RWPE2 (cell line): ENCODE measurements around the gene CD164L2.

Source experiments
- ATAC-seq: fragments of 200-7000 bp; cut with Tn5 transposase; 3 replicates; pipeline ENCODE4 v1.9.1; 2021; ENCODE audit warnings: low read depth
- DNase-seq: peaks from one replicate; pipeline ENCODE4 v3.0.0-alpha.2; 2020; ENCODE audit warnings: low spot score
- H3K27ac ChIP-seq: fragments of 450-650 bp; 2 replicates; pipeline ENCODE4 v1.5.1; 2017; ENCODE audit warnings: mild to moderate bottlenecking; ENCODE audit not compliant: poor library complexity, severe bottlenecking
- H3K27me3 ChIP-seq: fragments of 250-450 bp; sonication (Bioruptor Pico); 2 replicates; pipeline ENCODE4 v1.5.1; 2021; ENCODE audit warnings: mild to moderate bottlenecking, moderate library complexity; ENCODE audit not compliant: insufficient read depth, poor library complexity, severe bottlenecking
- H3K36me3 ChIP-seq: fragments of 250-450 bp; sonication (Bioruptor Pico); 2 replicates; pipeline ENCODE4 v1.5.1; 2020; ENCODE audit warnings: low read depth, mild to moderate bottlenecking, moderate library complexity
- H3K4me1 ChIP-seq: fragments of 250-450 bp; sonication (Bioruptor Pico); 2 replicates; pipeline ENCODE4 v1.5.1; 2021; ENCODE audit warnings: mild to moderate bottlenecking, moderate library complexity; ENCODE audit not compliant: insufficient read depth, poor library complexity, severe bottlenecking
- H3K4me3 ChIP-seq: fragments of 250-450 bp; sonication (Bioruptor Pico); 2 replicates; pipeline ENCODE4 v1.5.1; 2021; ENCODE audit warnings: mild to moderate bottlenecking, moderate library complexity; ENCODE audit not compliant: severe bottlenecking
- H3K9me3 ChIP-seq: fragments of 250-450 bp; sonication (Bioruptor Pico); 2 replicates; pipeline ENCODE4 v1.5.1; 2021; ENCODE audit warnings: mild to moderate bottlenecking, moderate library complexity; ENCODE audit not compliant: severe bottlenecking
- TF ChIP-seq, protein P1 (sequence below): fragments of 450-650 bp; IDR thresholded peaks from one replicate; pipeline ENCODE4 v1.5.1; 2017; ENCODE audit warnings: mild to moderate bottlenecking, moderate library complexity; ENCODE audit not compliant: poor library complexity, severe bottlenecking

The CD164L2 gene

DNA sequence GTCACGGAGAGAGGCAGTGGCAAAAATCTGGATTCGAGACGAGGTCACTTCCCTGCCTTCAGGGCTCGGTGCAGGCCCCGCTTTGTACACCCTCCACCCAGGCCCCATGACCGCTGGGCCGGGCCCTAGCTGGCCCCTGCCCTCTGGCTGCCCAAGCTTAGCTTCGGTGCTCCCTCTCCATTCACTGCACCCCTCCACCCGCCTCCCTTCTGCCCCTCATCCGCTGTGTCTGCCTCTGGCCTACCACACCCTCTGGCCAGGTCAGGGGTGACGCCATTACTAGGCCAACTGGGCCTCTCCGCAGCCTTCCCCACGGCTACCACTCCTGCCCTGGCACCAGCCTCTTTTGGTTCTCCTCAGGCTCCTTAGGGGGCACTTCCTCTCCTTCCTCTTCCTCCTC lies 528 bp upstream of the CD164L2 start:
- ATAC-seq (no peak), DNase-seq (no peak)
- Histone ChIP-seq H3K36me3 (no peaks in the 10 kb centered on the region), H3K9me3 (no peaks in the 10 kb centered on the region), H3K27ac (no peak overlapping the region), H3K27me3 (no peaks in the 10 kb centered on the region), H3K4me1 (no peaks in the 10 kb centered on the region), H3K4me3 (no peak overlapping the region)
- TF ChIP-seq, protein P1, sequence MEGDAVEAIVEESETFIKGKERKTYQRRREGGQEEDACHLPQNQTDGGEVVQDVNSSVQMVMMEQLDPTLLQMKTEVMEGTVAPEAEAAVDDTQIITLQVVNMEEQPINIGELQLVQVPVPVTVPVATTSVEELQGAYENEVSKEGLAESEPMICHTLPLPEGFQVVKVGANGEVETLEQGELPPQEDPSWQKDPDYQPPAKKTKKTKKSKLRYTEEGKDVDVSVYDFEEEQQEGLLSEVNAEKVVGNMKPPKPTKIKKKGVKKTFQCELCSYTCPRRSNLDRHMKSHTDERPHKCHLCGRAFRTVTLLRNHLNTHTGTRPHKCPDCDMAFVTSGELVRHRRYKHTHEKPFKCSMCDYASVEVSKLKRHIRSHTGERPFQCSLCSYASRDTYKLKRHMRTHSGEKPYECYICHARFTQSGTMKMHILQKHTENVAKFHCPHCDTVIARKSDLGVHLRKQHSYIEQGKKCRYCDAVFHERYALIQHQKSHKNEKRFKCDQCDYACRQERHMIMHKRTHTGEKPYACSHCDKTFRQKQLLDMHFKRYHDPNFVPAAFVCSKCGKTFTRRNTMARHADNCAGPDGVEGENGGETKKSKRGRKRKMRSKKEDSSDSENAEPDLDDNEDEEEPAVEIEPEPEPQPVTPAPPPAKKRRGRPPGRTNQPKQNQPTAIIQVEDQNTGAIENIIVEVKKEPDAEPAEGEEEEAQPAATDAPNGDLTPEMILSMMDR = no peak

DNA sequence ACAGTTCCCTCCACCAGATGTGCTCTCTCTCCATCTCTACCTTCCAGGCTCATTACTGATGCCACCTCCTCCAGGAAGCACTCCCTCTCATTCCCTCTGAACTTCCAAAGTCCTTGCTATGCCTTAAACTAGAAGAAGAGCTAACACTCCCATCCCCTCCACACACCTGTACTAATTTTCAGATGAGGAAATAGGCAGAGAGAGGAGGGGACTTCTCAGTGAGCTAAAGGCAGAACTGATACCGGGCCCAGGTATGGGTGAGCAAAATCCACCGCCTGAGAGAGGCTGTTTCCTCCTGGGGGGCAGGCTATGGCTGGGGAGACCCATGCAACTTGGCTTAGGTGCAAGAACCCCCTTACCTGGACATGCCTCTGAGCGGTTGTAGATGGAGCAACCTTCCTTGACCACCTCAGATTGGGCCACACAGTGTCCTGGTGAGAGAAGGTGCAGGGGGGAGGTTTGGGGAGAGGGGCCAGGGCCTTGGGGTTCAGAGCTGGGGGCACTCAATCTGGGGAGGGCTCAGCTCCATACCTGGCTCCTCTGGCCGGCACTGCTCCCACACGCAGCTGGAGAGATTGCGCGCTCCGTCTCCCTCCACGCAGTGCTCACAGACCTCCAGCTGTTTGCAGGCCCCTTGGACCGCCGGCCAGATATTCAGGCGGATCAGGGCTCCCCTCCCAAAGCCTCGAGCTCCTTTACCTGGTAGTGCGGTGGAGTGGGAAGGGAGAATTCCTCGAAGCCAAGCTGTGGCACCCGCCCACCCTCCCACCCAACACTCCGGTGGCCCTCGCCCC lies 967 bp downstream of the CD164L2 start:
- Histone ChIP-seq H3K27me3 (no peaks in the 10 kb centered on the region), H3K27ac (no peak overlapping the region), H3K36me3 (no peaks in the 10 kb centered on the region), H3K9me3 (no peaks in the 10 kb centered on the region), H3K4me3 (no peak overlapping the region), H3K4me1 (no peaks in the 10 kb centered on the region)
- ATAC-seq (no peak), DNase-seq (no peak)
- TF ChIP-seq, protein P1 = no peak

DNA sequence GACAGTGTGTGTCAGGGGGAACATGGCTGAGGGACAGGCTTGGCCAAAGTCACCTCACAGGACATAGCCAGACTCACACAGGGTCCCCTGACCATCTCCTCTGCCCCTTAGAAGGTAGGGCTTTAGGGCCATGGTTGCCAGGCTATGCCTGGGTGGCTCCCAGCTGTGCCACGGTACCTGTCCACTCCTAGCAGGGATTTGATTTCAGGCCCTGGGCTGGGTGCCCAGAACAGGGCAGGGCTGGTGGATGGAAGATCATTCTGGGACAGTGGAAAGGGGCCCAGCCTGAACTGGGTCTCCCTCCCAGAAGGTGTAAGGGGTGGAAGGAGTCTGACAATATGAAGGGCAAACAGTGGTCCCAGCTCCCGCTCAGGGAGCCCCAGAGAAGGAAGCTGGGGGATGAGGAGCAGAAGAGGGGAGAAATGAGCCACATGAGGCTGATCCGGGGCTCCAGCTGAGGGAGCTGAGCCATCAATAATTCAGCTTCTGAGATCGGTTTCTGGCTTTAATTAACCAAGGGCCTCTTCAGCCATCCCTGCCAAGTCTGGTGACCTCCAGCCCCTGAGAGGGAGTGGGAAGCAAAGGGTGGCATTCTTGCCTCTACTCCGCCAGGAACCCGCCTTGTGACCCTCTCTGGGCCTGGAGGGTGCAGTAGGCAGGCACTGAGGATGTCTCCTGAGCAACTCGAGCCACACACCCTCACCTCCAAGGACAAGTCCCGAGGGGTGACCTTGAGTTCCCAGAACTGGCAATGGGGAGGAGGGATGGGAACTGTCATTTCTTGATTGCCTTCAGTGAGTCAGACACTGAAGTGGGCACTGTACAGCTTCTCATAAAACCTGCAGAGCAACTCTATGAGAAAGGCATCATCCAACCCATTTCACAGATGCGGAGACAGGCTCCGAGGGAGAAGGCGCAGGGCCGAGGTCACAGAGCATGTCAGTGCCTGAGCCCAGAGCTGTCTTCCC lies 2.1 kb downstream of the CD164L2 start:
- TF ChIP-seq, protein P1 = no peak
- Histone ChIP-seq H3K27me3 (no peaks in the 10 kb centered on the region), H3K4me1 (no peaks in the 10 kb centered on the region), H3K36me3 (no peaks in the 10 kb centered on the region), H3K27ac (no peak overlapping the region), H3K9me3 (no peaks in the 10 kb centered on the region), H3K4me3 (no peak overlapping the region)
- ATAC-seq (no peak), DNase-seq (no peak)

DNA sequence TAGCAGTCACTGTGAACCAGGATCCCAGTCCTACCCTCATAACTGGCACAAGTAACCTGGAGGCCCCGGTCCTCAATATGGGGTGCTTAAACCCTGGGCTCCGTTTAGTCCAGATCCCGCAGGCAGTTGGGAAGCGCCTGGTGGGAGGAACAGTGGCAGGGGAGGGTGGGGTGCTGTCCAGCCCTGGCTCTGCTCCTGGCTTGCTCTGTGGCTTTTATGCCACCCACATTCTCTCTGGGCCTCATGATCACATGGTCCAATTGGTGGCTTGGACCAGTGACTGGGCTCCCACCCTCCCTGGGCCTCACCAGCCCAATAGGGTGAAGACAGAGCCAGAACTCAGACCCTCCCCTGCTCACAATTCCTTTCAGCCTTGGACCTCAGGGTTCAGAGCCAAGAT lies 2.9 kb downstream of the CD164L2 start:
- ATAC-seq = no peak
- TF ChIP-seq, protein P1 = no peak
- Histone ChIP-seq H3K27ac (no peak overlapping the region), H3K27me3 (no peaks in the 10 kb centered on the region), H3K36me3 (no peaks in the 10 kb centered on the region), H3K9me3 (no peaks in the 10 kb centered on the region), H3K4me1 (no peaks in the 10 kb centered on the region), H3K4me3 (no peak overlapping the region)
- DNase-seq = no peak
